MCF 10A (cell line): ENCODE results near the gene CEND1. TPM values are rescaled to one million over a fixed set of nuclear protein-coding genes. Genes with fewer than 3 reads are reported as not detected.

Source experiments
- BruUV-seq: library from RNA; stranded (reverse); fragments of 400-500 nt; replicated peaks from 2 replicates; lab custom pipeline; 2021; lab: Mats Ljungman, UMichigan
- CTCF ChIA-PET: fragments of 300-600 bp; sonication (Branson Sonifier 250); formaldehyde crosslinking; extraction: SDS; loops from one replicate; lab custom pipeline; 2021; ENCODE audit warnings: antibody characterized with exemption, inconsistent platforms; lab: Yijun Ruan, JAX
- POLR2A ChIA-PET: fragments of 300-600, 350-650 bp; sonication (Branson Sonifier 250); formaldehyde crosslinking; extraction: SDS; loops from one replicate; lab custom pipeline; 2020; ENCODE audit warnings: antibody characterized with exemption, inconsistent platforms; lab: Yijun Ruan, JAX
- DNase-seq: peaks from one replicate; pipeline ENCODE4 v3.0.0-alpha.2; 2018; ENCODE audit not compliant: unreplicated experiment
- H3K27ac Mint-ChIP-seq: one replicate; pipeline ENCODE4 v1.8.0; 2022; ENCODE audit warnings: mild to moderate bottlenecking, low read depth, mixed read lengths; ENCODE audit not compliant: unreplicated experiment
- H3K27me3 Mint-ChIP-seq: one replicate; pipeline ENCODE4 v1.8.0; 2022; ENCODE audit warnings: mixed read lengths; ENCODE audit not compliant: insufficient read depth, unreplicated experiment
- H3K36me3 Mint-ChIP-seq: one replicate; pipeline ENCODE4 v1.8.0; 2022; ENCODE audit warnings: mild to moderate bottlenecking, moderate library complexity, mixed read lengths; ENCODE audit not compliant: insufficient read depth, unreplicated experiment
- H3K4me1 Mint-ChIP-seq: one replicate; pipeline ENCODE4 v1.8.0; 2022; ENCODE audit warnings: mixed read lengths; ENCODE audit not compliant: insufficient read depth, unreplicated experiment
- H3K4me3 Mint-ChIP-seq: one replicate; pipeline ENCODE4 v1.8.0; 2022; ENCODE audit warnings: mild to moderate bottlenecking, moderate library complexity, mixed read lengths; ENCODE audit not compliant: unreplicated experiment
- H3K9me3 Mint-ChIP-seq: one replicate; pipeline ENCODE4 v1.8.0; 2022; ENCODE audit warnings: mixed read lengths; ENCODE audit not compliant: unreplicated experiment
- CTCF ChIP-seq: fragments of 200-600 bp; IDR thresholded peaks from one replicate; pipeline ENCODE4 v1.8.0; 2022; ENCODE audit warnings: antibody characterized with exemption, mild to moderate bottlenecking; ENCODE audit not compliant: unreplicated experiment
- intact Hi-C: fragments of 100-400 bp; cut with micrococcal nuclease; formaldehyde crosslinking; loops from 2 replicates; pipeline ENCODE4 v1.14.1; 2022
- total RNA-seq: library from RNA; stranded (reverse); gene quantifications from 2 replicates; pipeline ENCODE4 v1.2.3, GENCODE V29; 2022

Gene CEND1
- total RNA-seq, 1 experiment from 2014 or later = not detected

- no TSS peak for BruUV-seq
- Mint-ChIP-seq H3K27me3 (no peaks in the 10 kb centered on the region), H3K27ac (no peak overlapping the region), H3K36me3 (peaks cover 42% of the 10 kb centered on the region), H3K4me3 (no peak overlapping the region), H3K9me3 (no peaks in the 10 kb centered on the region), H3K4me1 (peaks cover 7% of the 10 kb centered on the region)
- no peak for TF ChIP-seq CTCF
- CTCF ChIA-PET = no interaction called here
- intact Hi-C loops = no loop called here
- POLR2A ChIA-PET = interaction anchor here (0.5 to 9.6 kb wide), 5 partner anchors 10 to 129 kb away, joined by 3 to 274 read pairs (median 8); partner anchors contain the start of genes CD151, DEAF1, POLR2L and RPLP2
- no peak for DNase-seq
These were observed 33.8 kb upstream of the CEND1 start for GRCh38 chr11:823441-824291.

- ChIA-PET POLR2A (interaction anchor here (0.6 to 9.6 kb wide), 7 partner anchors 11 to 126 kb away, joined by 3 to 274 read pairs (median 41); partner anchors contain the start of genes CD151, DEAF1, PIDD1 and POLR2L), CTCF (interaction anchor here (0.8 to 1.6 kb wide), 3 partner anchors 13 to 530 kb away, joined by 3 to 6 read pairs (median 3); no protein-coding TSS in a partner anchor)
- Mint-ChIP-seq H3K27me3 (no peaks in the 10 kb centered on the region), H3K36me3 (peaks cover 42% of the 10 kb centered on the region), H3K4me1 (peaks cover 11% of the 10 kb centered on the region), H3K9me3 (no peaks in the 10 kb centered on the region), H3K27ac (peak overlapping the region; percentile 63), H3K4me3 (peak overlapping the region; percentile 72)
- BruUV-seq = no TSS peak
- no peak for DNase-seq
- intact Hi-C loops = no loop called here
- TF ChIP-seq CTCF = no peak
These were observed 31.9 kb upstream of the CEND1 start for GRCh38 chr11:821512-822371.

- peak; percentile 91 for DNase-seq
- Mint-ChIP-seq H3K9me3 (no peaks in the 10 kb centered on the region), H3K4me3 (peak overlapping the region; percentile 72), H3K4me1 (peaks cover 11% of the 10 kb centered on the region), H3K36me3 (peaks cover 42% of the 10 kb centered on the region), H3K27ac (peak overlapping the region; percentile 40), H3K27me3 (no peaks in the 10 kb centered on the region)
- ChIA-PET CTCF (interaction anchor here (0.8 to 1.6 kb wide), 2 partner anchors 13 to 531 kb away, joined by 3 to 6 read pairs; no protein-coding TSS in a partner anchor), POLR2A (interaction anchor here (0.6 to 9.6 kb wide), 10 partner anchors 10 to 125 kb away, joined by 3 to 274 read pairs (median 26); partner anchors contain the start of genes CD151, DEAF1, GATD1 and PIDD1)
- intact Hi-C loops = no loop called here
- TF ChIP-seq CTCF = no peak
- no TSS peak for BruUV-seq
These were observed 31.0 kb upstream of the CEND1 start for GRCh38 chr11:820655-821511.
